NB4 (cell line): ENCODE data around the gene ZBTB7C.

Experiments used
- DNase-seq: peaks from one replicate; pipeline ENCODE4 v3.0.0; 2010; ENCODE audit warnings: low read depth
- H3K4me3 ChIP-seq: one replicate; pipeline ENCODE4 v1.5.1; 2011; ENCODE audit warnings: mild to moderate bottlenecking, low read depth, low read length, moderate library complexity
- CTCF ChIP-seq: IDR thresholded peaks from one replicate; pipeline ENCODE4 v1.5.1; 2012; ENCODE audit warnings: low read depth, low read length
- MAX ChIP-seq: IDR thresholded peaks from 2 replicates; pipeline ENCODE4 v1.6.1; 2011; ENCODE audit warnings: low read depth, low read length
- MYC ChIP-seq: IDR thresholded peaks from 2 replicates; pipeline ENCODE4 v1.6.1; 2011; ENCODE audit warnings: low read depth, low read length
- POLR2A ChIP-seq: IDR thresholded peaks from 2 replicates; pipeline ENCODE4 v1.6.1; 2011; ENCODE audit warnings: mild to moderate bottlenecking; ENCODE audit not compliant: insufficient read length; ENCODE audit errors: extremely low read depth

ZBTB7C gene

DNA sequence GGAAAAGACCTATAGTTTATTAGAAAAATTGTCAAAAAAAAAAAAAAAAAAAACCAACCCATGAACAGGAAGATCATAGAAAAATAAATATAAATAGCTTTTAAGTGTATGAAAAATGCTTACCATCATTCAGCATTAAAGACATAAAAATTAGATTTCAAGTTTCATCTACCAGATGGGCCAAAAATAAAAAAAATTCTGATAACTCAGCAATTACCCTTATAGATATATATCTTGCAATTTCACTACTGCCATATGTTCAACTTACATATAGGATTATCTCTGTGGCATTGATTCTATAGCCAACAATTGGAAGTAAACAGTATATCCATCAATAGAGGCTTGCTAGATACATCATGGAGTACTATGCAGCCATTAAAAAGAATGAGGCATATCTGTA, 352.2 kb downstream of the ZBTB7C start:
- no peak for DNase-seq
- no peak for TF ChIP-seq MAX
- TF ChIP-seq POLR2A = no peak
- TF ChIP-seq MYC = no peak
- TF ChIP-seq CTCF = no peak
- H3K4me3 ChIP-seq = no peak overlapping the region

- no peak for TF ChIP-seq CTCF
- no peak for TF ChIP-seq POLR2A
- no peak for TF ChIP-seq MYC
- no peak for TF ChIP-seq MAX
- H3K4me3 ChIP-seq = no peak overlapping the region
- no peak for DNase-seq
Measured at GRCh38 chr18:48055351-48055750, 353.8 kb downstream of the ZBTB7C start.

DNA sequence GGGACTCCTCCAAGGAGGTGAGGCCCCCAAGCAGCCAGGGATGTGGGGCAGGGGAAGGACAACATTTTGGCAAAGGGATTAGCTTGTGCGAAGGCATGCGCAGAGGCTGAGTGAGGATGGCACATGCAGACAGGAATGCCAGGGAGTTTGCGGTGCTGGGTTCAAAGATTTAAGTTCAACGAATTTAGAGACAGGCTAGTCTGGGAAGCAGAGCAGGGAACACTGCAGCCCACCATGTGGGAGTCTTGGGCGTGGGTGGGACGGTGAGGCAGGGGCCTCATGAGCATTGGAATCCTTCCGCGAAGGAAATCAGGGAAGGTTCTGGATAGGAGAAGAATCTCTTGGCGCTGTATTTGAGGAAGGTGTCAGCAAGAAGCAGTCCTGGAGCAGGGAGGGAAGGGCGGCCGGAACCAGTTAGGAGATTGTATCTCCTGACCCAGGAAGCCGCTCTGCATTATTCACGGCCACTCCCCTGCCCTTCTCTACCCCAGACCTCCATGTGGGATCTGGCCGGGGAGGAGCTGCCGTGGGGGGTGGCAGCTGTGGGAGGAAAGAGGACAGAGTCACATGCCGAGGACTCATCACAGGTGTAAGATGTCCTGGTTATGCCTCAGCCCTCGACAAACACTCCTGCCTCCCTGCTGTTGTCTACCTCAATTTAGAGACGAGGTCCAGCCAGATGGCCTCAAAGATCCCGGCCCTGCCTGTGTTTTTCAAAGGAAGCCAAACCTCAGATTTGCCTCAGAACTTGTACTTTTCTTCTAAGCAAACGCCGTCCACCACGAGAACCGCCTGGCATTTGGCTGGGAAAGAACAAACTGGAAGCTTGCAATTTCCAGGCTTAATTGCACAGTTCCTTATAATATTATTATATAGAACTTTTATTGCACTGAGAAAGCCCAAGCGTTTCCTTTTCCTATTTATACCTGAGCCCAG, 355.0 kb downstream of the ZBTB7C start:
- no peak overlapping the region for H3K4me3 ChIP-seq
- no peak for DNase-seq
- TF ChIP-seq MYC (no peak), MAX (no peak), POLR2A (no peak), CTCF (no peak)

DNA sequence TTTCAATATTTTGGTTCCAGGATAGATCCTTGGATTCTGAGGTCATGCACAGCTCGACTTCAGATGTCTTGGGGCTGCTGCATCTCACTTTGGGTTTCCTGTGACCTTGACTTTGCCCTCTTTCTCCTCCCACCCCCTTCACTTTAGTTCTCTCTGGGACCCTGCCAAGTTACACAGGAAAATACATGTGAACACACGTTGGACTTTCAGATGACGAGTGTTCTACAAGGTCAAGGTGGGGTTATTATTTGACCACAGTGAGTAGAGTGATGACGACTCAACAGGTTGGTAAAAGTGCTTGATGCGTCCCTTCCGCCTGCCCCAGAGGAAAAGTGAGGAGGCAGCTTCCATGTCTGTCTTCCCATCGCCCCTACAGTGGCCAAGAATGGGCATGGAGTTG, 356.3 kb downstream of the ZBTB7C start:
- no peak for TF ChIP-seq POLR2A
- TF ChIP-seq MAX = no peak
- TF ChIP-seq MYC = no peak
- TF ChIP-seq CTCF = no peak
- no peak overlapping the region for H3K4me3 ChIP-seq
- no peak for DNase-seq

DNA sequence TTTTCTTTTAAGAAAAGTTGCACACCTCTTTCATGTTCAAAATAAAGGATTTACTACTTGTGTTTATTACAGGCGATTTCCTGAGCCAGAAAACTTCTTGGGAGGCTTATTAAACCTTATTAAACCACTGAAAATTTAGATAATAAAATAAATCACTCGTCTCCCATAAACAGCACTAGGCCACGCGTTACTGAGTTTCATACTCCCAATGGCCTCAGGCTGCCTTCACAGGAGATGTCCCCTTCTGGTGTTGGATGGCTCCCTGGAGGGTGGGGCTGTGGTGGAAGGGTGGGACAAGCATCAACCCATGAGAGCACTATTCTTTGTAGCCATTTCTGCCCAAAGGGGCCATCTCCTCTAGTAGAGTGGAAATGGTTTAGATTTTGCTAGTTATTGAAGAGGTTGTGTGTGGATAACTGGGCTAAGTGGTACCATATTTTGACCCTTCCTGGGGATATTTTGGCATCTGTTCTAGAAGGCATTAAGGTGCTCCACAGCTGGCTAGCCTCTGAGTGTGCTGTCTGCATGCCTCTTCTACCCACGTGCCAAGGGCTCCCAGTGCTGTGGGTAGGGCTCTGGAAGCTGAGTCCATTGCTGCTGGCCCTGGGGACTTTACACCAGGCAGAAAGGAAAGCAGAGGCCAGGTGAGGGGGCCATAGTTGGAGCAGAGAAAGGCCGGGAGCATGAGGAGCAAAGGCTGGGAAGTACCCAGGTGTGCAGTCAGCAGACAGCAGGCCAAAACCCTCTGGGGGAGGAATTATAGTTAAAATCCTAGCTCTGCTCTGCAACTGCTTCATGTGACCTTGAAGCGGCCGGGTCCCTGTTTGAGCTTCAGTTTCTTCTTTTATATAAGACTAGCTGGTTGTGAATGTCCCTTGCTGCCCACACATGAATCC, 357.0 kb downstream of the ZBTB7C start:
- TF ChIP-seq MYC = no peak
- H3K4me3 ChIP-seq = no peak overlapping the region
- DNase-seq = no peak

DNA sequence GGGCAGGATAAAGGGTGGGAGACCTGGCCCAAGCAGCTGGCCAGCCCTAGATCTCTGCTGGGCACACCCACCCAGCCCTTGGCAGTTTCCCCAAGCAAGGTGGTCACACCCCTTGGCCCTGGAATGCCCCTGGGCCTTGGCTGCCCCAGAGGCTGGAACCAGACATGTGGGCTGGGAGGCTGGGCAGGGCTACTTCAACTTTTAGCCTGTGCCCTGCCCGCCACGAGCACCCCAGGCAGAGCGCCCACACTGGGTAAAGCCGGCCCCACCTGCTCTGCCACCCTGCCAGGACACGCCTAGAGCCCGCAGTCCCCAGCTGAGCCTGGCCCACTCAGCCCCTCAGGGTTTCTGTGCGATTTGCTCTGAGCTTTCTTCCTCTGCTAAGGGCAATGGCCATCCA, 359.0 kb downstream of the ZBTB7C start:
- H3K4me3 ChIP-seq = no peak overlapping the region
- no peak for DNase-seq

More for the DNA sequence above, 359.0 kb downstream of the ZBTB7C start:
- TF ChIP-seq MAX (no peak), POLR2A (no peak), MYC (no peak), CTCF (no peak)
